GM15510 (cell line): ENCODE data around the gene MBLAC1.
A peak's percentile ranks its signal among the peaks of the same experiment; 100 is the strongest.

Experiments
- POLR2A ChIP-seq: IDR thresholded peaks from 3 replicates; pipeline ENCODE4 v1.6.1; 2011; ENCODE audit warnings: borderline replicate concordance; ENCODE audit not compliant: insufficient read length; ENCODE audit errors: extremely low read depth

MBLAC1 gene

GRCh38 chr7:100126239-100126930 lies 382 bp upstream of the MBLAC1 start:
- no peak for TF ChIP-seq POLR2A

- no peak for TF ChIP-seq POLR2A
These were observed 1.3 kb downstream of the MBLAC1 start for GRCh38 chr7:100127866-100128636.

- TF ChIP-seq POLR2A = no peak
These were observed 1.8 kb downstream of the MBLAC1 start for GRCh38 chr7:100128637-100128963.

GRCh38 chr7:100130608-100131453 lies 4.1 kb downstream of the MBLAC1 start:
- TF ChIP-seq POLR2A = no peak

GRCh38 chr7:100132126-100132525 lies 5.4 kb downstream of the MBLAC1 start:
- TF ChIP-seq POLR2A = no peak

- no peak for TF ChIP-seq POLR2A
These were observed 6.0 kb downstream of the MBLAC1 start for GRCh38 chr7:100132697-100133151.

GRCh38 chr7:100137851-100138760 lies 11.3 kb downstream of the MBLAC1 start:
- no peak for TF ChIP-seq POLR2A

DNA sequence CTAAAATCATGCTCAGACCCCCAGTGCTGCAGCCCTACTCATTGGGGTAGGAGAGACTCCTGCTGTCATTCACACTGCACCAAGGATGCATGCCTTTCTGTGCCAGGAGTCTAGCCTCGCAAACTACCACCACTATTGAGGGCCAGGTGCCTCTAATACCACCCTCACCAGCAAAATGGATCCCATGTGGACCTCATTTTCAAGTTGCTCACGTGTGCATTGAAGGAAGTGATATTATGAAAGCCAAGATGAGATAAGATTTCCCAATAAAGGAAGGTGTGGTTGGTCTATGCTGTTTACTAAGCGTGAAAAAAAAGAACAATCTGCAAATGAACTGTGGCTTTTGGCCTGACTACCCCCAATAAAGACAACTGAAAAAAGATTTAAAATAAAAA lies 14.8 kb downstream of the MBLAC1 start:
- no peak for TF ChIP-seq POLR2A

- TF ChIP-seq POLR2A = no peak
These were observed 15.7 kb downstream of the MBLAC1 start for GRCh38 chr7:100142461-100142860.

- no peak for TF ChIP-seq POLR2A
These were observed 20.5 kb downstream of the MBLAC1 start for GRCh38 chr7:100147278-100147677.

DNA sequence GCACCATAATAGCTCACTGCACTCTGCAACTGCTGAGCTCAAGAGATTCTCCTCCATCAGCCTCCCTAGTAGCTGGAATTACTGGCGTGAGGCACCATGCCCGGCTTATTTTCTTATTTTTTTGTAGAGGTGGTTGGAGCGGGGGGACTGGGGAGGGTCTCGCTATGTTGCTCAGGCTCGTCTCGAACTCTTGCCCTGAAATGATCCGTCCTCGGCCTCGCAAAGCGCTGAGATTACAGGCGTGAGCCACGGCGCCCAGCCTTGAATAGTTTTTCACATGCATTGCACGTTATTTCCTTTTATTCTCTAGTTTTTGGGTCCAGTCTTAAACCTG lies 21.4 kb downstream of the MBLAC1 start:
- no peak for TF ChIP-seq POLR2A

- peak; percentile 87 for TF ChIP-seq POLR2A
These were observed 22.0 kb downstream of the MBLAC1 start, which contains the start of gene LAMTOR4 for GRCh38 chr7:100148559-100149328. Gene LAMTOR4, plus strand, starts transcription at chr7:100148918. Its CDS starts 55 bp downstream, at chr7:100148973.

- no peak for TF ChIP-seq POLR2A
These were observed 25.6 kb downstream of the MBLAC1 start for GRCh38 chr7:100152404-100152803.
